Measurements from ENCODE around the gene SPOPL. TPM values are rescaled to one million over a fixed set of nuclear protein-coding genes. Genes with fewer than 3 reads are reported as not detected.

The SPOPL gene
- total RNA-seq, 1 donor from 2014 or later: 12.7 TPM

- ATAC-seq (no peak), DNase-seq (no peak)
- intact Hi-C loops (cut with micrococcal nuclease): no loop called here
Measured at GRCh38 chr2:138492160-138492559, 9.4 kb upstream of the SPOPL start.

- DNase-seq (no peak), ATAC-seq (peak; percentile 31)
- intact Hi-C loops (cut with micrococcal nuclease): no loop called here
Measured at GRCh38 chr2:138493334-138493733, 8.2 kb upstream of the SPOPL start.

- no peak for ATAC-seq
- intact Hi-C loops (cut with micrococcal nuclease): no loop called here
- DNase-seq: no peak
Measured at GRCh38 chr2:138494265-138494966, 7.2 kb upstream of the SPOPL start.

GRCh38 chr2:138495384-138495783 is 6.2 kb upstream of the SPOPL start:
- intact Hi-C loops (cut with micrococcal nuclease): no loop called here
- ATAC-seq (peak; percentile 89), DNase-seq (no peak)

GRCh38 chr2:138496096-138496651 is 5.4 kb upstream of the SPOPL start:
- no peak for ATAC-seq
- DNase-seq: no peak
- intact Hi-C loops (cut with micrococcal nuclease): no loop called here

GRCh38 chr2:138497294-138497693 is 4.3 kb upstream of the SPOPL start:
- intact Hi-C loops (cut with micrococcal nuclease): no loop called here
- DNase-seq (no peak), ATAC-seq (no peak)

GRCh38 chr2:138499684-138500083 is 1.9 kb upstream of the SPOPL start:
- DNase-seq: no peak
- intact Hi-C loops (cut with micrococcal nuclease): no loop called here
- ATAC-seq: no peak

GRCh38 chr2:138500592-138501424 is 762 bp upstream of the SPOPL start:
- intact Hi-C loops (cut with micrococcal nuclease): no loop called here
- ATAC-seq: peak; percentile 2
- no peak for DNase-seq

- intact Hi-C loops (cut with micrococcal nuclease): no loop called here
- no peak for DNase-seq
- ATAC-seq: peak; percentile 17
Measured at GRCh38 chr2:138502255-138503086, 901 bp downstream of the SPOPL start.

- ATAC-seq (no peak), DNase-seq (no peak)
- intact Hi-C loops (cut with micrococcal nuclease): no loop called here
Measured at GRCh38 chr2:138503087-138503442, 1.5 kb downstream of the SPOPL start.

- ATAC-seq (no peak), DNase-seq (no peak)
- intact Hi-C loops (cut with micrococcal nuclease): no loop called here
Measured at GRCh38 chr2:138503652-138504051, 2.1 kb downstream of the SPOPL start.

GRCh38 chr2:138504092-138504491 is 2.5 kb downstream of the SPOPL start:
- ATAC-seq: no peak
- DNase-seq: no peak
- intact Hi-C loops (cut with micrococcal nuclease): no loop called here

- DNase-seq: no peak
- intact Hi-C loops (cut with micrococcal nuclease): no loop called here
- ATAC-seq: no peak
Measured at GRCh38 chr2:138504546-138505235, 3.1 kb downstream of the SPOPL start.

- DNase-seq (no peak), ATAC-seq (no peak)
- intact Hi-C loops (cut with micrococcal nuclease): no loop called here
Measured at GRCh38 chr2:138507267-138507666, 5.7 kb downstream of the SPOPL start.

GRCh38 chr2:138510319-138510718 is 8.7 kb downstream of the SPOPL start:
- intact Hi-C loops (cut with micrococcal nuclease): no loop called here
- DNase-seq (no peak), ATAC-seq (no peak)

- DNase-seq: no peak
- intact Hi-C loops (cut with micrococcal nuclease): no loop called here
Measured at GRCh38 chr2:138512672-138513071, 11.1 kb downstream of the SPOPL start.

GRCh38 chr2:138514173-138514572 is 12.6 kb downstream of the SPOPL start:
- DNase-seq (no peak), ATAC-seq (no peak)
- intact Hi-C loops (cut with micrococcal nuclease): no loop called here

More at GRCh38 chr2:138512672-138513071, 11.1 kb downstream of the SPOPL start:
- ATAC-seq: no peak

- intact Hi-C loops (cut with micrococcal nuclease): no loop called here
- DNase-seq: no peak
- ATAC-seq: no peak
Measured at GRCh38 chr2:138515092-138515491, 13.5 kb downstream of the SPOPL start.

All from left ventricle myocardium superior (tissue), 1 donor.